OCI-LY1 (cell line): Measurements from ENCODE around the gene MAP7.

Source experiments
- H2AFZ ChIP-seq: fragments of 200-600 bp; sonication (generic), shearing (Covaris generic); 2 replicates; pipeline ENCODE4 v1.6.0; 2014; ENCODE audit warnings: antibody characterized with exemption, mild to moderate bottlenecking, low read length
- H3F3A ChIP-seq: fragments of 200-600 bp; sonication (generic), shearing (Covaris generic); 2 replicates; pipeline ENCODE4 v1.6.0; 2014; ENCODE audit warnings: mild to moderate bottlenecking, antibody characterized with exemption, low read length, moderate library complexity; ENCODE audit not compliant: insufficient read depth
- H3K27ac ChIP-seq: fragments of 200-600 bp; sonication (generic); 2 replicates; pipeline ENCODE4 v1.5.1; 2014; ENCODE audit warnings: low read length, mixed run types, mild to moderate bottlenecking, low read depth; ENCODE audit not compliant: poor library complexity, severe bottlenecking
- H3K27me3 ChIP-seq: fragments of 200-600 bp; sonication (generic); 2 replicates; pipeline ENCODE4 v1.6.0; 2014; ENCODE audit warnings: antibody characterized with exemption, mild to moderate bottlenecking, low read length, moderate library complexity; ENCODE audit not compliant: insufficient read depth
- H3K36me3 ChIP-seq: fragments of 200-600 bp; sonication (generic); 2 replicates; pipeline ENCODE4 v1.6.1; 2014; ENCODE audit warnings: mild to moderate bottlenecking, antibody characterized with exemption, low read length, moderate library complexity, mixed read lengths; ENCODE audit not compliant: insufficient read depth
- H3K4me1 ChIP-seq: fragments of 200-600 bp; sonication (generic); 2 replicates; pipeline ENCODE4 v1.5.1; 2014; ENCODE audit warnings: mild to moderate bottlenecking, low read length, moderate library complexity; ENCODE audit not compliant: insufficient read depth, severe bottlenecking
- H3K4me2 ChIP-seq: fragments of 200-600 bp; sonication (generic), shearing (Covaris generic); 2 replicates; pipeline ENCODE4 v1.6.1; 2014; ENCODE audit warnings: low read length
- H3K4me3 ChIP-seq: fragments of 200-600 bp; sonication (generic); 2 replicates; pipeline ENCODE4 v1.5.1; 2014; ENCODE audit warnings: low read length, low read depth, mild to moderate bottlenecking, mixed read lengths; ENCODE audit not compliant: poor library complexity, severe bottlenecking
- H3K79me2 ChIP-seq: fragments of 200-600 bp; shearing (Covaris generic); 2 replicates; pipeline ENCODE4 v1.6.1; 2016; ENCODE audit warnings: mixed run types, low read length, mixed read lengths; ENCODE audit not compliant: insufficient read depth
- H3K9ac ChIP-seq: fragments of 200-600 bp; sonication (generic), shearing (Covaris generic); 2 replicates; pipeline ENCODE4 v1.6.1; 2014; ENCODE audit warnings: mild to moderate bottlenecking, low read length, mixed read lengths
- H3K9me2 ChIP-seq: fragments of 200-600 bp; sonication (generic), shearing (Covaris generic); 2 replicates; pipeline ENCODE4 v1.6.1; 2014; ENCODE audit warnings: low read depth, mild to moderate bottlenecking, low read length, mixed read lengths
- H3K9me3 ChIP-seq: fragments of 200-600 bp; shearing (Covaris generic); 2 replicates; pipeline ENCODE4 v1.6.1; 2014; ENCODE audit warnings: low read length, mixed read lengths
- H4K20me1 ChIP-seq: fragments of 200-600 bp; sonication (generic), shearing (Covaris generic); 2 replicates; pipeline ENCODE4 v1.6.0; 2016; ENCODE audit warnings: mild to moderate bottlenecking, low read length; ENCODE audit not compliant: insufficient read depth
- EZH2 ChIP-seq: fragments of 200-600 bp; sonication (generic), shearing (Covaris generic); IDR thresholded peaks from 2 replicates; pipeline ENCODE4 v1.8.0; 2017; ENCODE audit warnings: borderline replicate concordance, mixed run types, mild to moderate bottlenecking, antibody characterized with exemption, low read length, moderate library complexity, mixed read lengths
- TF ChIP-seq, protein P1 (sequence below): fragments of 200-600 bp; sonication (generic), shearing (Covaris generic); IDR thresholded peaks from 2 replicates; pipeline ENCODE4 v1.5.1; 2017; ENCODE audit warnings: mild to moderate bottlenecking, antibody characterized with exemption, low read length, moderate library complexity, mixed read lengths

MAP7 gene

DNA sequence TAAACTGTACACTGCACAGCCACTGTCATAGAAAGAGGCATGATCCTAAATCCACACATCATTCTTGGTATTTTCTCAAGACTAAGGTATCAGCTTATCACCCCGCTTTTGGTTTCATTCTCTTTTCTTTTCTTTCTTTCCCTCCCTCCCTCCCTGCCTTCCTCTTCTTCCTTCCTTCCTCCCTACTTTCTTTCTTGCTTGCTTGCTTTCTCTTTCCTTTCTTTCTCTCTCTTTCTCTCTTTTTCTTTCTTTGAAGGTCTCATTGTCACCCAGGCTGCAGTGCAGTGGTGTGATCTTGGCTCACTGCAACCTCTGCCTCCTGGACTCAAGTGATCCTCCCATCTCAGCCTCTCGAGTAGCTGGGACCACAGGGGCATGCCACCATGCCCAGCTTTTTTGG is 81.1 kb downstream of the MAP7 start:
- Histone ChIP-seq H2AFZ (no peak overlapping the region), H3K4me2 (no peak overlapping the region), H3K9me2 (no peaks in the 10 kb centered on the region), H3F3A (no peaks in the 10 kb centered on the region), H3K36me3 (no peaks in the 10 kb centered on the region), H3K79me2 (no peaks in the 10 kb centered on the region), H3K4me3 (no peak overlapping the region), H3K4me1 (no peaks in the 10 kb centered on the region), H3K9me3 (no peaks in the 10 kb centered on the region), H3K9ac (no peak overlapping the region), H4K20me1 (no peaks in the 10 kb centered on the region), H3K27ac (no peak overlapping the region), H3K27me3 (no peaks in the 10 kb centered on the region)
- TF ChIP-seq EZH2, result no peak
- TF ChIP-seq, protein P1, sequence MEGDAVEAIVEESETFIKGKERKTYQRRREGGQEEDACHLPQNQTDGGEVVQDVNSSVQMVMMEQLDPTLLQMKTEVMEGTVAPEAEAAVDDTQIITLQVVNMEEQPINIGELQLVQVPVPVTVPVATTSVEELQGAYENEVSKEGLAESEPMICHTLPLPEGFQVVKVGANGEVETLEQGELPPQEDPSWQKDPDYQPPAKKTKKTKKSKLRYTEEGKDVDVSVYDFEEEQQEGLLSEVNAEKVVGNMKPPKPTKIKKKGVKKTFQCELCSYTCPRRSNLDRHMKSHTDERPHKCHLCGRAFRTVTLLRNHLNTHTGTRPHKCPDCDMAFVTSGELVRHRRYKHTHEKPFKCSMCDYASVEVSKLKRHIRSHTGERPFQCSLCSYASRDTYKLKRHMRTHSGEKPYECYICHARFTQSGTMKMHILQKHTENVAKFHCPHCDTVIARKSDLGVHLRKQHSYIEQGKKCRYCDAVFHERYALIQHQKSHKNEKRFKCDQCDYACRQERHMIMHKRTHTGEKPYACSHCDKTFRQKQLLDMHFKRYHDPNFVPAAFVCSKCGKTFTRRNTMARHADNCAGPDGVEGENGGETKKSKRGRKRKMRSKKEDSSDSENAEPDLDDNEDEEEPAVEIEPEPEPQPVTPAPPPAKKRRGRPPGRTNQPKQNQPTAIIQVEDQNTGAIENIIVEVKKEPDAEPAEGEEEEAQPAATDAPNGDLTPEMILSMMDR, result no peak

DNA sequence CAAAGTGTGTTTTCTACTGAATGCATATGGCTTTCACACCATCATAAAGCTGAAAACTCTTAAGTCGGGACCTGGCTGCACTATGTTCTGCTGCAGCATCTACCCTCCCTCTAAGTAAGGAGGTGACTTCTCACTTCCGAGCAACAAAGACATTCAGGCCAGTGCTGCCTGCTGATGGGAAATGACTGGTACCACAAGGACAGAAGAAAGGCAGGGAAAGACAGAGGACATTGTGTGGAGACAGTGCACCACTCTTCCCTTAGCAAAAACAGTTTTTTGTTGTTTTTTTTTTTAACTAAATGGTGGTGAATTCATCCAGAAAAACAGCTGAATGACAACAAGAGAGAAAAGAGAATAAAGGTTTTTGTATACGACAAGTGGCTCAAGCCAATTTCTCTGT is 81.5 kb downstream of the MAP7 start:
- no peaks in the 10 kb centered on the region for H3K79me2 ChIP-seq
- H4K20me1 ChIP-seq, result no peaks in the 10 kb centered on the region
- no peak overlapping the region for H3K4me2 ChIP-seq
- H3K27ac ChIP-seq, result no peak overlapping the region
- no peaks in the 10 kb centered on the region for H3K36me3 ChIP-seq
- no peaks in the 10 kb centered on the region for H3K4me1 ChIP-seq
- no peaks in the 10 kb centered on the region for H3K9me2 ChIP-seq
- no peak overlapping the region for H3K4me3 ChIP-seq
- TF ChIP-seq, protein P1, result no peak
- no peak for TF ChIP-seq EZH2
- H3K9me3 ChIP-seq, result no peaks in the 10 kb centered on the region
- H2AFZ ChIP-seq, result no peak overlapping the region
- no peaks in the 10 kb centered on the region for H3F3A ChIP-seq
- H3K9ac ChIP-seq, result no peak overlapping the region
- no peaks in the 10 kb centered on the region for H3K27me3 ChIP-seq

DNA sequence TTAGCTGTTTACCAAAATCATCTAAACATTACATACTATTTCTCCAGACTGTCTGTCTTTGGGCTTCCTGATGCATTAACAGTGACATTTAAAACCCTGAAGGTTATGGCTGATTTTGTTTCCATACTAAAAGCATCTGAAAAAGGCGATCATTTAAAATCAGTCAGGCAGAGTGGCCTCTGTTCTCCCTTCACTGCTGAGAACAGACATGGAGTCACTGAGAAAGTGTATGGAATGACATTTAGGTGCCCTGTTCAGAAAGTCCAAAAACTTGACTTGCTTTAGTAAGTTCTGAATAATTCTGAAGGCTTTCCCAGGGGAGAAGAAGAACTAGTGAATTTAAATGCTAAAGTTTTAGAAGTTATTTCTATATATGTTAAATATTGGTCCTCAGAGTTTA is 83.0 kb downstream of the MAP7 start:
- H3K27ac ChIP-seq, result no peak overlapping the region

More for the DNA sequence above, 83.0 kb downstream of the MAP7 start:
- Histone ChIP-seq H3K4me2 (no peak overlapping the region), H3K9ac (no peak overlapping the region), H2AFZ (no peak overlapping the region), H3K9me2 (no peaks in the 10 kb centered on the region), H3K36me3 (no peaks in the 10 kb centered on the region), H3K4me1 (no peaks in the 10 kb centered on the region), H3K27me3 (no peaks in the 10 kb centered on the region), H3K79me2 (no peaks in the 10 kb centered on the region), H3F3A (no peaks in the 10 kb centered on the region), H3K4me3 (no peak overlapping the region), H4K20me1 (no peaks in the 10 kb centered on the region), H3K9me3 (no peaks in the 10 kb centered on the region)
- TF ChIP-seq EZH2, result no peak
- TF ChIP-seq, protein P1, result no peak
